ENCODE data around the gene CDC37L1. TPM values are rescaled to one million over a fixed set of nuclear protein-coding genes. Genes with fewer than 3 reads are reported as not detected.

CDC37L1 gene
- polyA plus RNA-seq, 1 of the 3 experiments (the other 2 are of a cell fraction), result 6.5 TPM

- Histone ChIP-seq H4K20me1 (ENCODE audit: insufficient read depth) (no peaks in the 10 kb centered on the region), H3K36me3 (replicated peaks in 1 of 2; ENCODE audit: control insufficient read depth in 1 of 2, insufficient read depth in 2 of 2, low read length in 1 of 2) (no peaks in the 10 kb centered on the region), H3K9me2 (no peaks in the 10 kb centered on the region), H3F3A (replicated peaks; ENCODE audit: insufficient read depth) (no peaks in the 10 kb centered on the region), H3K27me3 (ENCODE audit: insufficient read depth) (no peaks in the 10 kb centered on the region), H3K4me3 (ENCODE audit: low read depth in 2 of 2, low read length in 1 of 2) (no peak overlapping the region), H3K4me2 (no peak overlapping the region), H3K4me1 (ENCODE audit: control insufficient read depth in 1 of 2, insufficient read depth in 2 of 2, low read depth in 1 of 2, low read length in 1 of 2) (no peaks in the 10 kb centered on the region; a peak in 1 of 4 replicates), H2AFZ (ENCODE audit: low read depth) (no peak overlapping the region), H3K79me2 (ENCODE audit: insufficient read depth) (no peaks in the 10 kb centered on the region), H3K27ac (ENCODE audit: low read depth in 2 of 2, low read length in 1 of 2) (no peak overlapping the region), H3K9me3 (no peaks in the 10 kb centered on the region), H3K9ac (no peak overlapping the region)
- WGBS (ENCODE audit: low lambda C conversion rate), result 93% methylated on average over 9 of the region's 9 CpGs
- TF ChIP-seq, protein P1, sequence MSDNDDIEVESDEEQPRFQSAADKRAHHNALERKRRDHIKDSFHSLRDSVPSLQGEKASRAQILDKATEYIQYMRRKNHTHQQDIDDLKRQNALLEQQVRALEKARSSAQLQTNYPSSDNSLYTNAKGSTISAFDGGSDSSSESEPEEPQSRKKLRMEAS (IDR thresholded peaks at IDR 0.05; ENCODE audit: low read depth), result no peak
- TF ChIP-seq, protein P2, sequence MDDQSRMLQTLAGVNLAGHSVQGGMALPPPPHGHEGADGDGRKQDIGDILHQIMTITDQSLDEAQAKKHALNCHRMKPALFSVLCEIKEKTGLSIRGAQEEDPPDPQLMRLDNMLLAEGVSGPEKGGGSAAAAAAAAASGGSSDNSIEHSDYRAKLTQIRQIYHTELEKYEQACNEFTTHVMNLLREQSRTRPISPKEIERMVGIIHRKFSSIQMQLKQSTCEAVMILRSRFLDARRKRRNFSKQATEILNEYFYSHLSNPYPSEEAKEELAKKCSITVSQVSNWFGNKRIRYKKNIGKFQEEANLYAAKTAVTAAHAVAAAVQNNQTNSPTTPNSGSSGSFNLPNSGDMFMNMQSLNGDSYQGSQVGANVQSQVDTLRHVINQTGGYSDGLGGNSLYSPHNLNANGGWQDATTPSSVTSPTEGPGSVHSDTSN (IDR thresholded peaks at IDR 0.05), result no peak
- no peak for TF ChIP-seq FOSL2 (IDR thresholded peaks at IDR 0.05; ENCODE audit: borderline replicate concordance, low read depth)
- TF ChIP-seq YY1 (IDR thresholded peaks at IDR 0.05; ENCODE audit: low read depth), result no peak
- TF ChIP-seq, protein P3, sequence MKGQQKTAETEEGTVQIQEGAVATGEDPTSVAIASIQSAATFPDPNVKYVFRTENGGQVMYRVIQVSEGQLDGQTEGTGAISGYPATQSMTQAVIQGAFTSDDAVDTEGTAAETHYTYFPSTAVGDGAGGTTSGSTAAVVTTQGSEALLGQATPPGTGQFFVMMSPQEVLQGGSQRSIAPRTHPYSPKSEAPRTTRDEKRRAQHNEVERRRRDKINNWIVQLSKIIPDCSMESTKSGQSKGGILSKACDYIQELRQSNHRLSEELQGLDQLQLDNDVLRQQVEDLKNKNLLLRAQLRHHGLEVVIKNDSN (IDR thresholded peaks at IDR 0.05; ENCODE audit: borderline replicate concordance, low read depth), result no peak
- TF ChIP-seq ELF1 (IDR thresholded peaks at IDR 0.05), result no peak
- no peak for TF ChIP-seq FOXJ3 (CRISPR knock-in tag; IDR thresholded peaks at IDR 0.05)
- no peak for TF ChIP-seq SMC3 (IDR thresholded peaks at IDR 0.05; ENCODE audit: low read depth, low read length)
- no peak for TF ChIP-seq TAF1 (IDR thresholded peaks at IDR 0.05; ENCODE audit: borderline replicate concordance, low read depth, low read length)
- TF ChIP-seq TEAD4 (IDR thresholded peaks at IDR 0.05; ENCODE audit: borderline replicate concordance, insufficient read depth), result no peak
- TF ChIP-seq RFX5 (IDR thresholded peaks at IDR 0.05; ENCODE audit: low read length), result no peak
- TF ChIP-seq TCF12 (IDR thresholded peaks at IDR 0.05), result no peak
- TF ChIP-seq USF2 (IDR thresholded peaks at IDR 0.05; ENCODE audit: borderline replicate concordance, low read depth, low read length), result no peak
- no peak for TF ChIP-seq NRF1 (IDR thresholded peaks at IDR 0.05; ENCODE audit: low read depth, low read length)
- TF ChIP-seq REST (IDR thresholded peaks at IDR 0.05; ENCODE audit: low read depth, low read length), result no peak
- ChIA-PET POLR2A (no interaction called here), CTCF (interaction anchor here (0.7 to 1.1 kb wide), 2 partner anchors 9 to 52 kb away, joined by 3 read pairs; no protein-coding TSS in a partner anchor)
- DNase-seq, result no peak
These were observed 25.3 kb upstream of the CDC37L1 start for GRCh38 chr9:4654084-4654483.
